Esophagus muscularis mucosa (tissue), 4 donors: Measurements from ENCODE around the gene ERAP2. TPM values are rescaled to one million over a fixed set of nuclear protein-coding genes. Genes with fewer than 3 reads are reported as not detected.

Source experiments
- DNase-seq: peaks from one replicate; pipeline ENCODE4 v3.0.0-alpha.2; 2017; ENCODE audit errors: extremely low spot score
- H3K27ac ChIP-seq, 4 donors: fragments of 200-600 bp; sonication (generic); replicated peaks in 1 of 4; 1 replicate in 3 of 4; 2 replicates in 1 of 4; pipeline ENCODE4 v1.5.1; 2016 to 2019; ENCODE audit warnings: mild to moderate bottlenecking in 1 of 4
- H3K27me3 ChIP-seq, 4 donors: fragments of 200-600 bp; sonication (generic); one replicate each; pipeline versions ENCODE4 v1.5.1 to v1.6.0; 2016 to 2019
- H3K36me3 ChIP-seq, 4 donors: fragments of 200-600 bp; sonication (generic); one replicate each; pipeline ENCODE4 v1.5.1; 2016 to 2019
- H3K4me1 ChIP-seq, 4 donors: fragments of 200-600 bp; sonication (generic); one replicate each; pipeline ENCODE4 v1.5.1; 2016 to 2019
- H3K4me3 ChIP-seq, 4 donors: fragments of 200-600 bp; sonication (generic); 1 replicate in 2 of 4; 2 replicates in 2 of 4; pipeline ENCODE4 v1.5.1; 2016 to 2019; ENCODE audit warnings: mild to moderate bottlenecking in 4 of 4, moderate library complexity in 1 of 4
- H3K9me3 ChIP-seq, 4 donors: fragments of 200-600 bp; sonication (generic); 1 replicate in 3 of 4; 2 replicates in 1 of 4; pipeline ENCODE4 v1.5.1; 2016 to 2019
- CTCF ChIP-seq, 3 experiments: fragments of 200-600 bp in 2 of 3; fragments of 450-650 bp in 1 of 3; sonication (generic) in 2 of 3; IDR thresholded peaks; one replicate each; pipeline ENCODE4 v1.5.1; 2017 to 2019; ENCODE audit warnings: antibody characterized with exemption in 3 of 3, mild to moderate bottlenecking in 2 of 3, moderate library complexity in 1 of 3
- EP300 ChIP-seq: sonication (generic); formaldehyde crosslinking; IDR thresholded peaks from one replicate; pipeline ENCODE4 v1.6.1; 2017; ENCODE audit warnings: antibody characterized with exemption
- POLR2A ChIP-seq: fragments of 450-650 bp; IDR thresholded peaks from one replicate; pipeline ENCODE4 v1.6.1; 2017; ENCODE audit warnings: antibody characterized with exemption, moderate library complexity, mild to moderate bottlenecking, low read depth
- POLR2AphosphoS5 ChIP-seq, 2 donors: sonication (generic); formaldehyde crosslinking; IDR thresholded peaks; one replicate each; pipeline ENCODE4 v1.6.1; 2017; ENCODE audit warnings: antibody characterized with exemption in 2 of 2
- WGBS: methylation state at CpG from one replicate; pipeline ENCODE4 v1.1.5; 2018; 5-methylcytosine and 5-hydroxymethylcytosine counted together
- intact Hi-C: fragments of 100-400 bp; cut with DNase I; formaldehyde crosslinking; loops from one replicate; pipeline ENCODE4 v1.15.1; 2023
- total RNA-seq, 4 donors: library from RNA; depleted of rRNA; stranded (reverse); fragments of >200 nt; gene quantifications; one replicate each; pipeline versions ENCODE4 v1.1.0 to v1.2.1, GENCODE V29; 2016

ERAP2 gene
- total RNA-seq, 4 donors from 2014 or later: 6.6 to 12.3 (median 7.3) TPM

- DNase-seq: no peak
- no peak for TF ChIP-seq POLR2A
- no peak for TF ChIP-seq EP300
- TF ChIP-seq POLR2AphosphoS5 (IDR thresholded peaks at IDR 0.05): no peak
- TF ChIP-seq CTCF (IDR thresholded peaks at IDR 0.05): no peak
- Histone ChIP-seq H3K36me3 (peaks cover 0 to 62% (median 14%) of the 10 kb centered on the region in 4 donors), H3K4me3 (no peak overlapping the region), H3K27me3 (no peaks in the 10 kb centered on the region), H3K27ac (no peak overlapping the region), H3K9me3 (no peaks in the 10 kb centered on the region), H3K4me1 (no peaks in the 10 kb centered on the region)
- WGBS: 69% methylated on average over 3 of the region's 3 CpGs
- intact Hi-C loops: no loop called here
Observed at GRCh38 chr5:96896806-96897205, 20.5 kb downstream of the ERAP2 start.

GRCh38 chr5:96901384-96901783 lies 25.1 kb downstream of the ERAP2 start:
- Histone ChIP-seq H3K36me3 (peaks cover 0 to 64% (median 8%) of the 10 kb centered on the region in 4 donors), H3K27ac (no peak overlapping the region), H3K9me3 (no peaks in the 10 kb centered on the region), H3K27me3 (no peaks in the 10 kb centered on the region), H3K4me1 (no peaks in the 10 kb centered on the region), H3K4me3 (no peak overlapping the region)
- DNase-seq: no peak
- no peak for TF ChIP-seq POLR2A
- no peak for TF ChIP-seq POLR2AphosphoS5 (IDR thresholded peaks at IDR 0.05)
- no peak for TF ChIP-seq CTCF (IDR thresholded peaks at IDR 0.05)
- no peak for TF ChIP-seq EP300
- intact Hi-C loops: no loop called here
- 87% methylated on average over 6 of the region's 6 CpGs for WGBS

GRCh38 chr5:96901841-96902240 lies 25.5 kb downstream of the ERAP2 start:
- Histone ChIP-seq H3K4me1 (no peaks in the 10 kb centered on the region), H3K9me3 (no peaks in the 10 kb centered on the region), H3K36me3 (peaks cover 0 to 60% (median 8%) of the 10 kb centered on the region in 4 donors), H3K27me3 (no peaks in the 10 kb centered on the region), H3K27ac (no peak overlapping the region), H3K4me3 (no peak overlapping the region)
- DNase-seq: no peak
- TF ChIP-seq POLR2AphosphoS5 (IDR thresholded peaks at IDR 0.05) (no peak), EP300 (no peak), CTCF (IDR thresholded peaks at IDR 0.05) (no peak)
- 100% methylated on average over 1 of the region's 1 CpG for WGBS
- intact Hi-C loops: no loop called here

GRCh38 chr5:96902876-96903275 lies 26.6 kb downstream of the ERAP2 start:
- intact Hi-C loops: no loop called here
- H3K36me3 ChIP-seq: peaks cover 0 to 51% (median 8%) of the 10 kb centered on the region in 4 donors
- TF ChIP-seq POLR2A: no peak
- TF ChIP-seq CTCF (IDR thresholded peaks at IDR 0.05): no peak
- no peak for TF ChIP-seq EP300
- TF ChIP-seq POLR2AphosphoS5 (IDR thresholded peaks at IDR 0.05): no peak
- no peaks in the 10 kb centered on the region for H3K4me1 ChIP-seq
- H3K27me3 ChIP-seq: no peaks in the 10 kb centered on the region
- no peak overlapping the region for H3K27ac ChIP-seq
- no peaks in the 10 kb centered on the region for H3K9me3 ChIP-seq
- 88% methylated on average over 3 of the region's 3 CpGs for WGBS
- no peak overlapping the region for H3K4me3 ChIP-seq
- no peak for DNase-seq

GRCh38 chr5:96903300-96903699 lies 27.0 kb downstream of the ERAP2 start:
- Histone ChIP-seq H3K27me3 (no peaks in the 10 kb centered on the region), H3K9me3 (no peaks in the 10 kb centered on the region), H3K27ac (no peak overlapping the region), H3K4me3 (no peak overlapping the region), H3K4me1 (no peaks in the 10 kb centered on the region), H3K36me3 (peaks cover 0 to 50% (median 8%) of the 10 kb centered on the region in 4 donors)
- intact Hi-C loops: no loop called here
- no peak for TF ChIP-seq POLR2AphosphoS5 (IDR thresholded peaks at IDR 0.05)
- no peak for TF ChIP-seq POLR2A
- no peak for TF ChIP-seq EP300
- no peak for TF ChIP-seq CTCF (IDR thresholded peaks at IDR 0.05)
- 91% methylated on average over 2 of the region's 2 CpGs for WGBS
- DNase-seq: no peak
